AG04450 (cell line): ENCODE results near the gene PKNOX2. TPM values are rescaled to one million over a fixed set of nuclear protein-coding genes. Genes with fewer than 3 reads are reported as not detected.

Source experiments
- CTCF ChIA-PET: fragments of 300-600, 350-600 bp; formaldehyde crosslinking; extraction: SDS; loops from one replicate; lab custom pipeline; 2022; ENCODE audit warnings: antibody characterized with exemption, inconsistent platforms; lab: Charles Lee
- POLR2A ChIA-PET: fragments of 350-600 bp; formaldehyde crosslinking; extraction: SDS; loops from one replicate; lab custom pipeline; 2021; ENCODE audit warnings: antibody characterized with exemption, inconsistent platforms; lab: Yijun Ruan, JAX
- DNase-seq: peaks from one replicate; pipeline ENCODE4 v3.0.0-alpha.2; 2011; ENCODE audit warnings: low read depth, low spot score
- H3K27ac ChIP-seq: one replicate; pipeline ENCODE4 v1.5.1; 2012; ENCODE audit warnings: low read depth, low read length, control low read depth
- H3K27me3 ChIP-seq: one replicate; pipeline ENCODE4 v1.6.0; 2012; ENCODE audit warnings: low read length; ENCODE audit not compliant: control insufficient read depth, insufficient read depth
- H3K4me3 ChIP-seq: 2 replicates; pipeline ENCODE4 v1.5.1; 2011; ENCODE audit warnings: mild to moderate bottlenecking, low read depth, low read length, control low read depth
- H3K9me3 ChIP-seq: 2 replicates; pipeline ENCODE4 v1.5.1; 2012; ENCODE audit warnings: low read length; ENCODE audit not compliant: control insufficient read depth, insufficient read depth
- CTCF ChIP-seq: IDR thresholded peaks from 2 replicates; pipeline ENCODE4 v1.5.1; 2011; ENCODE audit warnings: low read depth, low read length, control low read depth, inconsistent platforms
- polyA plus RNA-seq: library from polyadenylated mRNA; depleted of rRNA; stranded (reverse); fragments of >200 nt; gene quantifications from 2 replicates; pipeline ENCODE4 v1.2.3, GENCODE V29; 2011

Gene PKNOX2
- polyA plus RNA-seq, 1 experiment = 3.0 TPM

- CTCF ChIA-PET = interaction anchor here (0.6 to 3.8 kb wide), 11 partner anchors 9 to 340 kb away, joined by 3 to 14 read pairs (median 4); no protein-coding TSS in a partner anchor
- no peaks in the 10 kb centered on the region for H3K9me3 ChIP-seq
- POLR2A ChIA-PET = no interaction called here
These were observed 266.9 kb downstream of the PKNOX2 start for GRCh38 chr11:125431481-125431880.

GRCh38 chr11:125433454-125434121, 269.0 kb downstream of the PKNOX2 start:
- ChIA-PET POLR2A (no interaction called here), CTCF (interaction anchor here (0.6 to 3.0 kb wide), 22 partner anchors 10 to 557 kb away, joined by 3 to 14 read pairs (median 4); no protein-coding TSS in a partner anchor)
- no peak overlapping the region for H3K4me3 ChIP-seq
- H3K27me3 ChIP-seq = no peaks in the 10 kb centered on the region
- no peaks in the 10 kb centered on the region for H3K9me3 ChIP-seq
- no peak overlapping the region for H3K27ac ChIP-seq
- no peak for DNase-seq
- peak; percentile 75 for TF ChIP-seq CTCF

More at GRCh38 chr11:125431481-125431880, 266.9 kb downstream of the PKNOX2 start:
- no peak for DNase-seq
- Histone ChIP-seq H3K27ac (no peak overlapping the region), H3K4me3 (no peak overlapping the region), H3K27me3 (no peaks in the 10 kb centered on the region)
- no peak for TF ChIP-seq CTCF

- Histone ChIP-seq H3K9me3 (no peaks in the 10 kb centered on the region), H3K4me3 (no peak overlapping the region), H3K27ac (no peak overlapping the region), H3K27me3 (no peaks in the 10 kb centered on the region)
- no peak for TF ChIP-seq CTCF
- ChIA-PET POLR2A (interaction anchor here (0.6 kb wide), 2 partner anchors 14 to 22 kb away, joined by 3 to 5 read pairs; no protein-coding TSS in a partner anchor), CTCF (interaction anchor here (0.6 to 1.9 kb wide), 7 partner anchors 8 to 718 kb away, joined by 3 to 8 read pairs (median 5); no protein-coding TSS in a partner anchor)
- no peak for DNase-seq
These were observed 271.1 kb downstream of the PKNOX2 start for GRCh38 chr11:125435461-125436238.

- ChIA-PET POLR2A (no interaction called here), CTCF (no interaction called here)
- H3K27me3 ChIP-seq = no peaks in the 10 kb centered on the region
- DNase-seq = no peak
- H3K9me3 ChIP-seq = no peaks in the 10 kb centered on the region
- no peak overlapping the region for H3K27ac ChIP-seq
- TF ChIP-seq CTCF = no peak
- no peak overlapping the region for H3K4me3 ChIP-seq
These were observed 277.3 kb downstream of the PKNOX2 start for GRCh38 chr11:125441648-125442410.
